HG03103 (cell line): Measurements from ENCODE around the gene DVL1.

Experiments
- ATAC-seq: cut with Tn5 transposase; IDR thresholded peaks from one replicate; pipeline ENCODE4 v1.9.1; 2021; ENCODE audit warnings: low read depth; ENCODE audit not compliant: unreplicated experiment

Gene DVL1

DNA sequence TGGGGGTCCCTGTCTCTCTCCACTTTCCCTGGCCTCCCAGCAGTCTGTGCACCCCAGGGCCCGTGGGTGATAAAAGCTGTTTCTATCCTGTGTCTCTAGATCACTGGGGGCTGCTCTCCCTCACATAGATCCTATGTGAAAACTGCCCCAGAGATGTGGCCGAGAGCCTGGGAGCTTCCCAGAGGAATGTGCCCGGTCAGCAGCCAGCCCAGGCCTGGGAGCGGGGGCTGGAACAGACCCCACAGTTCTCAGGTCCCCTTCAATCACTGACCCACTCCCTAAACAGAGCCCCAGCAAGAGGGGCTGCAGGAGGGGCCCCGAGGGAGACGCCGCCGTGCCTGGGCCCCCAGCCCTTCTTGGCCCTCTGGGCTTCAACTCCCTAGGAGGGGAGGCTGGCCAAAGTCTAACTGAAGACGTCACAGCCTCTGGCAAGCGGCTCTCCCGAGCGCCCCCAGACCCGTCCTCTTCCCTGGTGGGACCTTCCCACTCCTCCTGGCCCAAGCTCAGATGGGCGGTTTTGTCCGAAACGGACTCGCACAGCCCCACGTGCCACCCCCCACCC lies 8.7 kb upstream of the DVL1 start:
- no peak for ATAC-seq

DNA sequence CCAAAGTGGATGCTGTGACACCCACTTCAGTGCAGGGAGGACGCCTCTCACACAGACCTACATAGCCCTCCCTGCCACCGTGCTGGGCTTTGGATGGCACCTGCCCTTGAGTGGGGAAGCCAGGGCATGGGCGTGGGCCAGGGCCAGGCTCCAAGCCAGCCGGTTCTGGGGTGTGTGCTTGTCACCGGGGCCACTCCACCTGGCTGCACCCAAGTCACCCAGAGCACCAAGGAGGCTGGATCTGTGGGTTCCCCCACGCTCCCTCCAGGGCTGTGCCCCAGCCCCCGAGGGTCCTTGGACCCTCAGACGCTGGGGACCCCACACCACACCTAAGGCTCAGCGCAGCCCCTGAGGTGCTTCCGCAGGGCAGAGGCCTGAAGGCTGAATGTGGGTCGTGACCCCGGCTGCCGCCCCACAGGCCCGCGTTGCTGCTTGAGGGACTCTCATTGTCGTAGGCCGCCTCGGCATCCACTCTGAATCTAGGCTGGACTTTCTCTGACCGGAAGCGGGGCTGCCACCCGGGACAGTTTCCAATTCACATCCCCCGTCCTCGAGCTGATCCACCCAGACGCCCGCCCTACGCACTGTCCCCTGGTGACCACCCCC lies 7.7 kb upstream of the DVL1 start:
- no peak for ATAC-seq

DNA sequence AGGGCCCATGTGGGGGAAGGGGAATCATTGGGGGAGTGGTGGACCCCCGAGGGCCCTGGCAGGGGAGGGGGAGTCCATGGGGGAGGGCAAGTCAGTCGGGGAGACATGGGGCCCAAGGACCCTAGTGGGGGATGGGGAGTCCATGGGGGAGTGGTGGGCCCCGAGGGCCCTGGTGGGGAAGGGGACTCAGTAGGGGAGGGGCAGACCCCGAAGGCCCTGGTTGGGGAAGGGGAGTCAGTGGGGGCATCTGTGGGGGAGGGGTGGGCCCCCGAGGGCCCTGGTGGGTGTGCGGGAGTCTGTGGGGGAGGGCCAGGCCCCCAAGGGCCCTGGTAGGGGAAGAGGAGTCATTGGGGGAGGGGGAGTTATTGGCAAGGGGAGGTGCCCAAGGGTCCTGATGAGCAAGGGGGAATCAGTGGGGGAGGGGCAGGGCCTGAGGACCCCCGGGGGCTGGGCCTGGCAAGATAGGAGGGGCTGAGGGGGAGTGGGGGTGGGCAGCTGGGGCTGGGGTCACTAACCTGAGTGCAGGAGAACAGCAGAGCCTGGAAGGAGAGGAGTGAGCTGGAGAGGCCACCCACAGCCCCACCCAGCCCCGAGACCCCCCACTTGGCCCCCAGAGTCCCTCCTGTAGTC lies 7.1 kb upstream of the DVL1 start:
- ATAC-seq = no peak

DNA sequence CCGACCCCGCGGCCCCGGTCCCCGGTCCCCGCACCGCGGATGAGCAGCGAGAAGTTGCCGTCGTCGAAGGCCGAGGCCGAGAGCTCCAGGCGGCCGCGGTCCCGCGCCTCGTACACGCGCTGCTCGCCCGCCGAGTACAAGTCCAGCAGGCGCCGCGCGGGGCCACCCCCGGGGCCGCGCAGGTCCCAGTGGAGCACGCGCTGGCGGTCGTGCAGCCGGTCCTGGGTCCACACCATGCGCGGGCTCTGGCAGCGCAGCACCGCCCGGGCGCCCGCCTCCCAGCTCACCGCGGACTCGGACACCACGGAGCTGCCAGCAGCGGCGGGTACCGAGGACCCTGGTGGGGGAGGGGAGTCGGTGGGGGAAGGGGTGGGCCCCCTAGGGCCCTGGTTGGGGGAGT lies 6.2 kb upstream of the DVL1 start:
- ATAC-seq = no peak

DNA sequence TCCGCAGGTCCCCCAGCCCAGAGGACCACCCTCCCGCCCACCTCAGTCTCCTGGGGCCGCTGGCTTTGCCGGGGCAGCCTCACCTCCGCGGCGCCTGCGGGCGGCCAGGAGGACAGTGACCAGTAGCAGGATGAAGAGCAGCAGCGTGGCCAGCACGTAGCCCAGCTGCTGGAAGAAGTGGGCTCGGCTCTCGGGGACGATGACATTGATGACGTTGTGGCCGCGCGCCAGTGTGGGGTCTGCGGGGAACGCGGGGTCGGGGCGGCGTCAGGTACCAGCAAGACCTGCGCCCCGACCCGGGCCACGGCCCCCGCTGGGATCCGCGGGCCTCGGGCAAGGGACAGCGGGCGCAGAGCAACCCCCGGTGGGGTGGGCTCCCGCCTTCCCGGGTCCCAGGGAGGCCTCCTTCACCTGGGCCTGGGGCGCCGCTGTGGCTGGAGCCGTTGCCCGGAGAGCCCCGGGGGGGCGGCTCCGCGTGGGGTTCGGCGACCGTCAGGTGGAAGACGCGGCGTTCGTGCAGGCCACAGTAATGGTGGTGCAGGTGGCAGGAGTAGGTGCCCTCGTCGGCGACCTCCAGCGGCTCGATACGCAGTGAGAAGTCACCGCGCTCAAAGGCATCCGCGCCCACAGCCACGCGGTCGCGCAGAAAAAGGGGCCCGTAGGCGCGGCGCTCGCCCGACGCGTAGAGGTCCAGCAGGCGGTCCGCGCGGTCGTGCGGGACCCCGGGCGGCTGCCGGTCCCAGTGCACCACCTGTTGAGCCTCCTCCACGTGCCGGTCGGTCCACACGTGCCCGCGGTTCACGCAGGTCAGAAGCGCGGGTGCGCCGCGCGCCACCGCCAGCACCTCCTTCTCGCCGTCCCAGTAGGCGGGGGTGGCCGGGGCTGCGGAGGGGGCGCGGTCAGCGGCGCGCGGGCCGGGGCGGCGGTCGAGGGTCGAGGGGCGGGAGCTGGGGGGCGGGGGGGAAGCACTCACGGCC lies 5.3 kb upstream of the DVL1 start:
- ATAC-seq = no peak

DNA sequence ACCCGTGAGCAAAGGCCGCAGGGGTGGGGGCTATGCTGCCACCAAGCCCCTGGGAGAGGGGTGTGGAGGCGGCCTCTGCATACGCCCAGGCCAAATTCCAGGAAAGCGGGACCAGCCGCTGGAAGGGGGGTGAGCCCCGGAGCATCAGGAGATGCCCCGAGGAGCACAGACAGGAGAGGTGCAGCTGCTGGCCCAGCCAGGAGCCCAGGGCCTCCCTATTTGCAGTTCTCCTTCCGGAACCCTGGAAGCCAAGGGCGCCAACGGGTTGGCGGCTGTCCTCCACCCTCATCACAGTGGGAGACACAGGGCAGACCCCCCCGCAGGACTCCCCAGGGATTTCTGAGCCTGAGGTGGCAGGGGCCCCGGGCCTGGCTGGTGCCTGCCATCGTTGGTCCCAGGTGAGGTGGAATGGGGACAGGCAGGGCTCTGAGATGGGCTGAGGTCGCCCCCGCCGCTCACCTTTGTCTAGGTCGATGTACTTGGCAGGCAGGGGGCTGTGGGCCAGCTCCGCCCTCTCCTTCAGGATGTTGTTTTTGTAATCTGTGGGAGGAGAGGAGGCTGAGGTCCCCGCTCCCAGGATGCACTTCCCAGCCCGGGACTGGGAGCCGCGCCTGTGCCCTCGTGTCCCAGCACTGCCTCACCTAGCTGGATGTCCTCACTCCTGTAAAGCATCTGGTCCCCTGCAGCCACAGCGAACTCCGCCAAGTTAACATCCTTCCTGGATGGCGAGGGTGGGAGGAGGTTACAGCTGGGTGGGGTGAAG lies 4.4 kb upstream of the DVL1 start:
- no peak for ATAC-seq

DNA sequence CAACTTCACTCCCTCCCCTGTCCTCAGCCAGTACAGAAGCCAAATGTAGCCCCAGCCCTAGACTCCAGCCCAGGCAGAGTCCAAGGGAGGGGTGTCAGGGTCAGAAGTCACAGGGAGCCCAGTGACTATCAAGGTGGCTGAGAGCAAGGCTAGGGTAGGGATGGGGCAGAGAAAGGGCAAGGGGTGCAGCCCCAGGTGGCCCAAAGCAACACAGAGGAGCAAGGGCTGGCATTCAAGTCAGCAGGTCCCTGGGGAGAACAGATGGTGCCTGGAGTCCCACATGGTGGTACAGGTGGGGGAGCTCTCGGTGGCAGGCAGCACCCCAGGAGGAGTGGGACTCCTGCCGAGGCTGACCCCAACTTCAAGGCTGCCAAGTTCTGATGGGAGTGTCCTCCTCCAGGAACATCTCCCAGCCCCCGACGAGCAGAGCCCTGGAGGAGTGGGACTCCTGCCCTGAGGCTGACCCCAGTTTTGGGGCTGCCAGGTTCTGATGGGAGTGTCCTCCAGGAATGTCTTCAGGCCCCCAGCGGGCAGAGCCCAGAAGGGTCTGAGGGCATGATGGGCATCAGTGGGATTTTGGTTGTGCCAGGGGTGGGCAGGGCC lies 3.7 kb upstream of the DVL1 start:
- ATAC-seq = no peak

DNA sequence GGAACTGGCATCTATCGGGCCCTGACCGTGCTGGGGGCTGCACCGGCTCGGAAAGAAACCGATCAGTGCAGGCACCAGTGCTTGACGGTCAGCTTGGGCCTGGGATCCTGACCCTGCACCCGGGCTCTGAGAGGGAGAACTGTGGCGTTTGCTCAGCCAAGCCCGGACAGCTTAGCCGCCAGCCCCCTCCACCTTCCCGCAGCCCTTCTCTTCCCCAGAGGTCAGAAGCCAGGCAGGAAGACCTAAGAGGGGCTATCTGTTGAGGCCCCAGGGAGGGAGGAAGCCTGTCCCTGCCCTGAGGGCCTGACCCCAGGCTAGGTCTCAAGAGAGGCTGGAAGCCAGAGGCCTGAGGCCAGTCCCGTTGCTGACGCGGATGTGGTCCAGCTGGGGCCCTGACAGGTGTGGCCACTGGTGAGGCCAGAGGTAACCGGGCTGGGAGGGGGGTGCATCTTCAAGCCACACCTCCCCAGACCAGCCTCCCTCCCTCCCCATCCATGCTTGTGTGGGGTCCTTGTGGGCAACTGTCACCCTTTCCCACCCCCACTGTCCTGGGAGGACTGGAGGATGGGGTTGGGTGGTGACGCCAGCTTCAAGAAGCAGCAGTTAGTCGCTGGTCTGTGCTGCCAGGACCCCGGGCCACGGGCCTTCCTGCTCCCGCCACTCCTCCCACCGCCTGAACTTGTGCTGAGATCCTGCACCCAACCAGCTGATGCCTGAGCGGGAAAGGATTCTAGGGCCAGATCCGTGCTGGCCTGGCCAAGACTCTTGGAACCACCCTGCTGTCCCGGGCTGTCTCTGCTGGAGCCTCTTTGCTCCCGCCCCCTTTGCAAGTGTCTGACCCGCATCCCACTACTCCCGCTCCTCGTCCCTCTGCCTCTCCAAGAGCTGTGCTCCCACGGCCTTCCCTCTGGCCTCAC lies 2.6 kb upstream of the DVL1 start:
- ATAC-seq = no peak

DNA sequence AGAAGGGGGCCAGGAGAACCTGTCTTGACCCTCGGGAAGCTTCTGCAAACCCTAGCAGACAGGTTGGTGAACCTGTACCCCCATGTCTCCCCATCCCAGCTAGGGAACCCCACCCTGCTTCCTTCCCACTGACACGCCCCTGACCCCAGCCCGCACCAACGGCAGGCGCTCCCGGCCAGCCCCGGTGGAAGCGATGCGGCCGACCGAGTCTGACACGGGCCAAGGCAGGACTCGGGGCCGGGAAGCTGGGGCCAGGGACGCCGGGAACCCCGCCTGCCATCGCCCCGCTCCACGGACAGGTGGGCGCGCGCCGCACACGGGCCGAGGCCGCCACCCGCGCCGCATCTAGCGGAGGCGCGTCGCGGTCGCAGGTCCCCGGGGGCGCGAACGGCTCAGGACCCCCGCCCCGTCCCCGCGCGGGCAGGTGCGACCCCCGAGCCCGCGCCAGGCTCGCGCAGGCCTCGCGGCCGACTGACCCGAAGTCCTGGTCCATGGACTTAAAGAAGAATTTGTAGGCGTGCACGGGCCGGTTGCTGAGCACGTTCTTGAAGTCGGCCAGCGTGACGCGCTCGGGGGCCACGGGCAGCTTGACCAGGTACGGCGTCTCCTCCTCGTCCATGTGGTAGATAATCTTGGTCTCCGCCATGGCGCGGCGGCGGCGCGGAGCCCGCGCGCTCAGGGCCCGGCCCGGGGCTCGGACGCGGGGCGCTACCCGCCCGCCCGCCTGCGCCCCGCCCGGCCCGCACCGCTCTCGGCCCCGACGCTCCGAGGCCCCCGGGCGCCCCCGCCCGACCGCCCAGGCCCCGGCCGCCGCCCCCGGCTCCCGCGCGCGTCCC lies 580 bp downstream of the DVL1 start:
- ATAC-seq = peak; percentile 14

DNA sequence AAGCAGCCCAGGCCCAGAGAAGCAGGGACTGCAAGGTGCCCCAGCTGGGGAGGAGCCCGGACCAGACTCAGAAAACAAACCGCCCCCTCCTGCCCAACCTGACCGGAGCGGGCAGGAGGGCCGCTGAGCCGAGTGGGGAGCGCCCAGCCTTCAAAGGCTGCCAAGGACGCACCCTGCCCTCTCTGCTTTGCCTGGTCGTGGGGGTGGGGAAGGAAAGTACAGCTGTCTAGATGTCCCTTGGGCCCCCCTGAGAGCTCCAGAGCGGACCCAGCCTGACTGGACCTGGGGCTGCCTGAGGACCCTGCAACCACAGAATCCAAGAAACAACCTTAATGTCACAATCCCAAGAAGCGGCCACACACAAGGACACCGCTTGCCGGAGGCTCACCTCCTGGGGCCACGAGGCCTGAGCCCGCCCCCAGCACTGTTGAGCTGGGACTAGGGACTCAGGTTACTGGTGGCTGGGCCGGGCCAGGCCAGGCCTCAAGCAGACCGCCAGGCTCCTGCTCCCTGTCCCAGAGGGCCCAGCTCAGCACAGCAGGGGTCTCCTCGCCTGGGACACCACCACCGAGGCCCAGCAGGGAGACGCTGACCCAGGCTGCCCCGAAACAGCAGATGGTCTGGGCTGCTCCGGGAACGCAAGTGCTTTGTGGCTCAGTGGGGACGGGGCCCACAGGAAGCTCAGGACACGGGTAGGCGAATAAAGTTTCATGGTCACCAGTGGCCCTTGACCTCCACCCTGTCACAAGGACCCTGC lies 1.4 kb downstream of the DVL1 start:
- no peak for ATAC-seq

DNA sequence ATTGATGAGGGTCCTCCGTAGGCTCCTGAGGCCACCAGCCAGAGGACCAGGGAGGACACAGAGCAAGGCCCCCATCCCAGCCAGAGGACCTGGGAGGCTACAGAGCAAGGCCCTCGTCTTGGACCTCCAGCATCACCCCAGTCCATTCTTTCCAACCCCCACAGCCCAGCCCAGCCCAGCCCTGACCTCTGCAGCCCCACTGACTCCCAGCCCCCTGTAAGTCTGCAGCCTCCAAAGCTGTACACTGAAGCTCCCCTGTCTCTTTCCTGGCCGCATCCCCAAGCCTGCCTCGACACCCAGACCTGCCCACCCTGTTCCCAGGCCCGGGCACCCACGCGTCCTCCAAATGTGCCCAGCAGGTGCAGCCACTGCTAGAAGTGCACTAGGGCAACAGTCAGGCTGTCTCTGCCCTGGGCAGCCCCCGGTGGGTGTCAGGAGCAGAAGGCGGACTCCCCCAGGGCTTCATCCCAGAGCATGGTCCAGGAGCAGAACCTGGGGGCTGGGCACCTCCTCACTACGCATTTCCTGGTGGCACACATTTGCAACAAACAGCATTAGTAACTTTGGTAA lies 2.1 kb downstream of the DVL1 start:
- no peak for ATAC-seq

DNA sequence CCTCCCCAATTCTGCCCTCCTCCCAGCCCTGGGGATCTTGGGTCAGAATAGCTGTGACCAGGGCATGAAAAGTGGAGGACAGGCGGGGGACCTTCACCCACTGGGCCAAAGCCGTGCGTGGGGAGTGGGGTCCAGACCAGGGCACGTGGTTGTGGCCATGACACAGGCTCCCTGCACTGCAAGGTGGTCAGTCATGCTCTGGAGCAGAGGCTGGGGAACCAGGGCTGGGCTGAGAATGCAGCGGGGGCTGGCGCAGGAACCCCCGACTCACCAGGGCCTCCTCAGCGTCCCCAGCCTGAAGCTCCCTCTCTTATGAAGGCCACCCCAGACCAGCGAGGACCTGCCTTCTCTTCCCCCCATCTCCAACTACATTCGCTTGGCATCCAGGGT lies 2.7 kb downstream of the DVL1 start:
- ATAC-seq = no peak

DNA sequence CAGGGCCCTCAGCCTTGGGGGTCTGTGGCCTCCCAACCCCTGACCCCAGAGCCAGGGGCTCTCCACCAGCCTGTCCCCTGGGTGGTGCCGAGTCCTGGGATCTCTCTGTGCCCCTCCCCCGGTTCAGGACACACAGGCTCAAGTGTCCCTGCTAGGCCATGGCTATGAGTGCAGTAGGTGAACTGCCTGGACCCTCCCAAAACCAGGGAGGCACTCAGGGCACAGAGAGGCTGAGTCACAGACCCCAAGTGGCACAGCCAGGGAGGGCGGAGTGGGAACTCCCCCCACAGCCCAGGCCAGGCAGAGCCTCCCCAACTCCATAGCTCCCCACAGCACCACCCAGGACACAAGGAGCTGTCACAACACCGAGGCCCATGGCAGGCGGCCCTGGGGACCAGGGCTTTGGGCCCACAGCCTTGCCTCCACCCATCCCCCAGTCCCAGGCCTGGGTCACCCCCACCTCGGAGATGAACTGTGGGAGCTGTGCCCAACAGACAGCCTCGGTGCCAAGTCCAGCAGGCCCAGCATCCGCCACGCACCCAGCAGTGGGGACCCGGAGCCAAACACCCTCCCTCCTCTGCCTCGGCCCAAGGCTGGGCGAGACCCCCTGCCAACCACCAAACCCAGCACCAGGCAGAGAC lies 3.2 kb downstream of the DVL1 start:
- no peak for ATAC-seq

DNA sequence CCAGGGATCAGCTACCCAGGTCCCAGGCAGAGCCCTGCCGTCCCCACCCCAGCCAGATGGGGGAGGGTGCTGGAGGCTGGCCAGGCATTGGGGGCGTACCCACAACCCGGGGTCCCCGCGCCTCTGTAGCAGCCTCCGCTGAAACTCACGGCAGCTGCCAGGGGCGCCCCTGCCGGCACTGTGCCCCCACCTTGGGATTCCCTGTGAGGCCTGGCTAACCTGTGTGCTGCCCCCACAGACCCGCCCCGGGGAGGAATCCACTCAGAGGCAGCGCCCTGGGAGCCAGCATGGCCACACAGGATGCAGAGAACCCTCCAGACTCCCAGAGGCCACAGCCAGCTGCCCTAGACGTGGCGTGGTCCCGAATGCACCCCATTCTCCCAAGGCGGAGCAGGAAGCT lies 3.8 kb downstream of the DVL1 start:
- no peak for ATAC-seq

DNA sequence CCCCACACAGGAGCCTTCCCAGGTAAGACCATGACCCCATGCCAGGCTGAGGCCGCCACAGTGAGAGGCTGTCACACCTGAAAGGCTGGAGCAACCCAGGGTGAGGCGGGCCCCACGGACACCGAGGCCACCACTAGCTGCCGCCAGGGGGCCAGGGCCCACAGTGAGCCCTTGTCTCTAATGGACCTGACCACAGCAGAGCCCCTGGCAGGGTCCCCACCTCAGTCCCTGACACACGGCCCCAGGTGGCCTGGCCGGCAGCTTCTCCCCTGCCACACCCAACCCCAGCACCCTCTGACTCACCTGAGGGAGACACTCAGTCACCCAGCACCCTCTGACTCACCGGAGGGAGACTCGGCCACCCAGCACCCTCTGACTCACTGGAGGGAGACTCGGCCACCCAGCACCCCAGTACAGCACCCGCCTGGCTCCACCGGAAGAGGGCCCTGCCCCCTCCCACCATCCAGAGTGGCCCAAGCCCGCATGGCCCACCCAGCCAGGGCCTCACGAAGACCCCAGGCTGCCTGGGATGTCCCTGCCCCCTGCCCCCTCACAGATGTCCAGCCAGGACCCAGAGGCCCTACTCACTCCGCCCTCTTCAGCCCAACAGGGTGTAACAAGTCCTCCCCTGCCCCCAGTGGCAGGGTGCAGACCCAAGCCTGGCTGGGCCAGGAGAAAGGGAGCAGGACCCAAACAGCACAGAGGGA lies 4.4 kb downstream of the DVL1 start:
- ATAC-seq = no peak

DNA sequence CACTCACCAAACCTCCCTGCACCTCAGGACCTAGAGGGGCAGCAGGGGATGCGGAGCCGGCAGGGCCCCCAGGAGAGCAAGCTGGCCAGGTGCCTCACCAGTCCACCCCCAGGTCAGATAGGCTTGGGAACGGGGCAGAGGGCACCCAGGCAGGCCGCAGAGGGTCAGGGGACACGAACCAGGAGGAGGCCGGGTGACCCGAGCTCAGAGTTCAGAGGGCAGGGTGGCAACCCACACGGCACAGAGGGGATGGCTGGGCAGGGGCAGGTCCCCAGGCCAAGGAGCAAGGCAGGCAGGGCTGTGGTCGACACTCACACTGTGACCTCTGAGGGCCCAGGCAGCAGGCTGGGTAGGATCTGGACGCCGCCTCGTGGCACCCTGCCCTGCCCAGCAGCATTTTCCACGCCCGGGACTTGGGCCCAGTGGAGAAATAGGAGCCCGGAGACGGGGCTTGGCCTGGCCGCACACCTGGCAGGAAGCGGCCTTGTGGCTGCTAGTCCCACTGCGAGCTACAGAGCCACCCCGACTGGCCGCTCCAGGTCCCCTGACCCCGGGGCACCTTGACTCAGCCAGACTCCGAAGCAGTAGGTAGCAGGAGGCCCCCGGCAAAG lies 5.3 kb downstream of the DVL1 start:
- no peak for ATAC-seq
